IPS-18a (cell line): Measurements from ENCODE around the gene BBS1.
"Not testable (repeated sequence)": the region's sequence is repeated elsewhere in the genome, so short reads cannot be mapped to it uniquely, and the experiment has no call there.

Source experiments
- H3K27ac ChIP-seq: one replicate; pipeline ENCODE4 v1.5.1; 2013; ENCODE audit warnings: low read length
- H3K27me3 ChIP-seq: one replicate; pipeline ENCODE4 v1.6.1; 2013; ENCODE audit warnings: mild to moderate bottlenecking, low read length; ENCODE audit not compliant: control insufficient read depth, insufficient read depth
- H3K36me3 ChIP-seq: one replicate; pipeline ENCODE4 v1.6.1; 2013; ENCODE audit warnings: low read depth, low read length; ENCODE audit not compliant: control insufficient read depth
- H3K4me1 ChIP-seq: one replicate; pipeline ENCODE4 v1.6.1; 2013; ENCODE audit warnings: low read depth, low read length; ENCODE audit not compliant: control insufficient read depth
- H3K4me3 ChIP-seq: one replicate; pipeline ENCODE4 v1.5.1; 2013; ENCODE audit warnings: low read length
- H3K9ac ChIP-seq: one replicate; pipeline ENCODE4 v1.6.1; 2013; ENCODE audit warnings: mild to moderate bottlenecking, low read length, moderate library complexity
- H3K9me3 ChIP-seq: one replicate; pipeline ENCODE4 v1.6.1; 2013; ENCODE audit warnings: low read depth, low read length; ENCODE audit not compliant: control insufficient read depth

Gene BBS1

GRCh38 chr11:66530927-66531709 is 20.7 kb downstream of the BBS1 start:
- Histone ChIP-seq H3K9ac (no peak overlapping the region), H3K36me3 (no peaks in the 10 kb centered on the region)

GRCh38 chr11:66531841-66532240 is 21.4 kb downstream of the BBS1 start:
- no peak overlapping the region for H3K4me3 ChIP-seq
- H3K4me1 ChIP-seq: no peaks in the 10 kb centered on the region
- no peaks in the 10 kb centered on the region for H3K36me3 ChIP-seq
- no peak overlapping the region for H3K9ac ChIP-seq
- H3K27ac ChIP-seq: no peak overlapping the region
- no peaks in the 10 kb centered on the region for H3K27me3 ChIP-seq
- H3K9me3 ChIP-seq: no peaks in the 10 kb centered on the region

More at GRCh38 chr11:66530927-66531709, 20.7 kb downstream of the BBS1 start:
- Histone ChIP-seq H3K4me3 (no peak overlapping the region), H3K27ac (no peak overlapping the region), H3K27me3 (no peaks in the 10 kb centered on the region), H3K4me1 (no peaks in the 10 kb centered on the region), H3K9me3 (no peaks in the 10 kb centered on the region)

- no peaks in the 10 kb centered on the region for H3K36me3 ChIP-seq
- no peaks in the 10 kb centered on the region for H3K27me3 ChIP-seq
- H3K27ac ChIP-seq: no peak overlapping the region
- H3K9me3 ChIP-seq: no peaks in the 10 kb centered on the region
- no peak overlapping the region for H3K9ac ChIP-seq
- no peak overlapping the region for H3K4me3 ChIP-seq
- no peaks in the 10 kb centered on the region for H3K4me1 ChIP-seq
Measured at GRCh38 chr11:66532784-66533183, 22.3 kb downstream of the BBS1 start.

GRCh38 chr11:66539170-66539869 is 28.9 kb downstream of the BBS1 start:
- no peak overlapping the region for H3K27ac ChIP-seq
- H3K27me3 ChIP-seq: no peaks in the 10 kb centered on the region
- peaks cover 14% of the 10 kb centered on the region for H3K4me1 ChIP-seq
- no peak overlapping the region for H3K4me3 ChIP-seq
- H3K36me3 ChIP-seq: no peaks in the 10 kb centered on the region
- no peak overlapping the region for H3K9ac ChIP-seq
- no peaks in the 10 kb centered on the region for H3K9me3 ChIP-seq

GRCh38 chr11:66539870-66540213 is 29.4 kb downstream of the BBS1 start:
- Histone ChIP-seq H3K27me3 (no peaks in the 10 kb centered on the region), H3K36me3 (no peaks in the 10 kb centered on the region), H3K4me3 (no peak overlapping the region), H3K27ac (no peak overlapping the region), H3K4me1 (peaks cover 14% of the 10 kb centered on the region), H3K9ac (no peak overlapping the region), H3K9me3 (no peaks in the 10 kb centered on the region)

- not testable (repeated sequence) for H3K27me3 ChIP-seq, H3K4me3 ChIP-seq, H3K9ac ChIP-seq, H3K9me3 ChIP-seq, H3K36me3 ChIP-seq, H3K27ac ChIP-seq
- peaks cover 14% of the 10 kb centered on the region for H3K4me1 ChIP-seq
Measured at GRCh38 chr11:66540598-66540997, 30.2 kb downstream of the BBS1 start.

- Histone ChIP-seq H3K4me3 (no peak overlapping the region), H3K9ac (no peak overlapping the region), H3K27me3 (no peaks in the 10 kb centered on the region), H3K27ac (no peak overlapping the region), H3K9me3 (no peaks in the 10 kb centered on the region), H3K4me1 (peaks cover 14% of the 10 kb centered on the region), H3K36me3 (no peaks in the 10 kb centered on the region)
Measured at GRCh38 chr11:66541892-66542291, 31.5 kb downstream of the BBS1 start.

- peaks cover 14% of the 10 kb centered on the region for H3K4me1 ChIP-seq
- H3K27me3 ChIP-seq: no peaks in the 10 kb centered on the region
- no peak overlapping the region for H3K9ac ChIP-seq
- no peak overlapping the region for H3K4me3 ChIP-seq
- H3K27ac ChIP-seq: no peak overlapping the region
- H3K9me3 ChIP-seq: no peaks in the 10 kb centered on the region
- no peaks in the 10 kb centered on the region for H3K36me3 ChIP-seq
Measured at GRCh38 chr11:66542362-66542761, 31.9 kb downstream of the BBS1 start.

GRCh38 chr11:66543263-66544107 is 33.0 kb downstream of the BBS1 start:
- no peak overlapping the region for H3K27ac ChIP-seq
- no peaks in the 10 kb centered on the region for H3K9me3 ChIP-seq
- no peaks in the 10 kb centered on the region for H3K27me3 ChIP-seq
- no peak overlapping the region for H3K4me3 ChIP-seq
- H3K36me3 ChIP-seq: no peaks in the 10 kb centered on the region
- H3K4me1 ChIP-seq: peaks cover 22% of the 10 kb centered on the region
- H3K9ac ChIP-seq: no peak overlapping the region

GRCh38 chr11:66544952-66545351 is 34.5 kb downstream of the BBS1 start:
- H3K4me3 ChIP-seq: peak overlapping the region; percentile 74
- peaks cover 17% of the 10 kb centered on the region for H3K4me1 ChIP-seq
- H3K9ac ChIP-seq, H3K27ac ChIP-seq, H3K27me3 ChIP-seq, H3K36me3 ChIP-seq, H3K9me3 ChIP-seq: not testable (repeated sequence)

- Histone ChIP-seq H3K9ac (peak within 1 kb of the TSS; percentile 62), H3K4me1 (peaks cover 17% of the 10 kb centered on the region), H3K36me3 (no peaks in the 10 kb centered on the region), H3K27ac (no peak within 1 kb of the TSS), H3K4me3 (peak within 1 kb of the TSS; percentile 74), H3K27me3 (no peaks in the 10 kb centered on the region), H3K9me3 (no peaks in the 10 kb centered on the region)
Measured at GRCh38 chr11:66545701-66546367, 35.4 kb downstream of the BBS1 start, which contains the start of gene ZDHHC24. ZDHHC24 (minus strand) TSS chr11:66546048; CDS start chr11:66546003, 45 bp downstream.
